HepG2 (cell line): Measurements from ENCODE around the gene TIFAB. TPM values are rescaled to one million over a fixed set of nuclear protein-coding genes. Genes with fewer than 3 reads are reported as not detected.

Experiments used
- ATF1 ChIP-seq: IDR thresholded peaks from 2 replicates; pipeline ENCODE4 v1.6.1; 2016; ENCODE audit warnings: mild to moderate bottlenecking, control low read depth
- CBX1 ChIP-seq: IDR thresholded peaks from one replicate; pipeline ENCODE4 v1.6.1; 2016; ENCODE audit warnings: antibody characterized with exemption, low read depth
- ELK4 ChIP-seq: sonication (generic); formaldehyde crosslinking; IDR thresholded peaks from 2 replicates; pipeline ENCODE4 v1.9.0; 2021; ENCODE audit warnings: missing genetic modification reagents, borderline replicate concordance
- IKZF1 ChIP-seq: fragments of 450-650 bp; IDR thresholded peaks from 2 replicates; pipeline ENCODE4 v1.7.1; 2016
- KDM4B ChIP-seq: sonication (generic); formaldehyde crosslinking; IDR thresholded peaks from 2 replicates; pipeline ENCODE4 v1.4.0; 2020; ENCODE audit warnings: missing genetic modification reagents
- KMT2B ChIP-seq: IDR thresholded peaks from 2 replicates; pipeline ENCODE4 v1.6.1; 2016; ENCODE audit warnings: missing genetic modification reagents, missing compliant biosample characterization
- MAFG ChIP-seq: sonication (generic); formaldehyde crosslinking; IDR thresholded peaks from 2 replicates; pipeline ENCODE4 v1.5.1; 2020; ENCODE audit warnings: mild to moderate bottlenecking, missing genetic modification reagents
- POLR2A ChIP-seq, 2 experiments: IDR thresholded peaks; 2 replicates each; pipeline ENCODE4 v1.6.1; 2011; ENCODE audit warnings: low read depth in 2 of 2, low read length in 2 of 2, mild to moderate bottlenecking in 1 of 2, moderate library complexity in 1 of 2; ENCODE audit not compliant: insufficient read depth in 1 of 2
- SAFB2 ChIP-seq: sonication (generic); formaldehyde crosslinking; IDR thresholded peaks from 2 replicates; pipeline ENCODE4 v1.5.1; 2020; ENCODE audit warnings: missing genetic modification reagents, low read depth, mild to moderate bottlenecking, borderline replicate concordance
- TEF ChIP-seq: sonication (generic); formaldehyde crosslinking; IDR thresholded peaks from 2 replicates; pipeline ENCODE4 v1.5.0; 2020; ENCODE audit warnings: missing genetic modification reagents
- U2AF2 ChIP-seq: fragments of 200-400 bp; formaldehyde crosslinking; IDR thresholded peaks from 2 replicates; pipeline ENCODE4 v1.6.1; 2017; ENCODE audit warnings: low read depth, mild to moderate bottlenecking, low read length
- ZIK1 ChIP-seq: sonication (generic); formaldehyde crosslinking; IDR thresholded peaks from 2 replicates; pipeline ENCODE4 v1.5.0; 2020; ENCODE audit warnings: mild to moderate bottlenecking, low read depth, missing genetic modification reagents, borderline replicate concordance
- ZNF17 ChIP-seq: sonication (generic); formaldehyde crosslinking; IDR thresholded peaks from 2 replicates; pipeline ENCODE4 v1.5.0; 2020; ENCODE audit warnings: mild to moderate bottlenecking, missing genetic modification reagents
- ZNF484 ChIP-seq: sonication (generic); formaldehyde crosslinking; IDR thresholded peaks from 2 replicates; pipeline ENCODE4 v1.5.1; 2020; ENCODE audit warnings: mild to moderate bottlenecking, low read depth, missing genetic modification reagents, borderline replicate concordance
- ZNF496 ChIP-seq: sonication (generic); formaldehyde crosslinking; IDR thresholded peaks from 2 replicates; pipeline ENCODE4 v1.8.1; 2023; ENCODE audit warnings: mild to moderate bottlenecking, moderate library complexity, missing genetic modification reagents; ENCODE audit not compliant: insufficient replicate concordance
- ZNF652 ChIP-seq: IDR thresholded peaks from 2 replicates; pipeline ENCODE4 v1.6.1; 2016; ENCODE audit warnings: low read depth, borderline replicate concordance
- ZNF678 ChIP-seq: sonication (generic); formaldehyde crosslinking; IDR thresholded peaks from 2 replicates; pipeline ENCODE4 v1.4.0; 2020; ENCODE audit warnings: mild to moderate bottlenecking, missing genetic modification reagents
- ZNF773 ChIP-seq: sonication (generic); formaldehyde crosslinking; IDR thresholded peaks from 2 replicates; pipeline ENCODE4 v1.4.0; 2020; ENCODE audit warnings: missing genetic modification reagents, borderline replicate concordance
- polyA plus RNA-seq, 8 experiments: library from polyadenylated mRNA; depleted of rRNA in 3 of 8; stranded (reverse) in 7 of 8; unstranded in 1 of 8; fragments of >200 nt; fragmentation: Illumina TruSeq in 4 of 8; extraction: Trizol in 4 of 8; gene quantifications; 2 replicates each; pipeline versions ENCODE4 v1.2.1 to v1.2.3, GENCODE V29; 2011 to 2016; ENCODE audit warnings: low read depth in 4 of 8, missing spikeins in 1 of 8, mixed read lengths in 1 of 8; ENCODE audit not compliant: insufficient read depth in 1 of 8
- total RNA-seq, 5 experiments: library from RNA; depleted of rRNA; stranded (reverse); fragments of >200 nt; fragmentation: Illumina TruSeq; extraction: Trizol; gene quantifications; 2 replicates each; pipeline ENCODE4 v1.2.3, GENCODE V29; 2016; ENCODE audit warnings: low read depth in 1 of 5
- TF ChIP-seq, protein P1 (sequence below): sonication (generic); formaldehyde crosslinking; IDR thresholded peaks from 2 replicates; pipeline ENCODE4 v1.5.1; 2020; ENCODE audit warnings: missing genetic modification reagents, mild to moderate bottlenecking, borderline replicate concordance
- TF ChIP-seq, protein P2 (sequence below), 2 experiments: sonication (generic) in 1 of 2; formaldehyde crosslinking in 1 of 2; IDR thresholded peaks; 2 replicates each; pipeline versions ENCODE4 v1.5.1 to v1.6.1; 2011 to 2020; ENCODE audit warnings: borderline replicate concordance in 1 of 2, low read depth in 1 of 2, low read length in 1 of 2, mild to moderate bottlenecking in 1 of 2, missing genetic modification reagents in 1 of 2, moderate library complexity in 1 of 2

Gene TIFAB
- total and polyA plus RNA-seq, 2 of the 13 experiments (the other 11 are each of a cell fraction or from before 2014, with no cell fraction given), result not detected

DNA sequence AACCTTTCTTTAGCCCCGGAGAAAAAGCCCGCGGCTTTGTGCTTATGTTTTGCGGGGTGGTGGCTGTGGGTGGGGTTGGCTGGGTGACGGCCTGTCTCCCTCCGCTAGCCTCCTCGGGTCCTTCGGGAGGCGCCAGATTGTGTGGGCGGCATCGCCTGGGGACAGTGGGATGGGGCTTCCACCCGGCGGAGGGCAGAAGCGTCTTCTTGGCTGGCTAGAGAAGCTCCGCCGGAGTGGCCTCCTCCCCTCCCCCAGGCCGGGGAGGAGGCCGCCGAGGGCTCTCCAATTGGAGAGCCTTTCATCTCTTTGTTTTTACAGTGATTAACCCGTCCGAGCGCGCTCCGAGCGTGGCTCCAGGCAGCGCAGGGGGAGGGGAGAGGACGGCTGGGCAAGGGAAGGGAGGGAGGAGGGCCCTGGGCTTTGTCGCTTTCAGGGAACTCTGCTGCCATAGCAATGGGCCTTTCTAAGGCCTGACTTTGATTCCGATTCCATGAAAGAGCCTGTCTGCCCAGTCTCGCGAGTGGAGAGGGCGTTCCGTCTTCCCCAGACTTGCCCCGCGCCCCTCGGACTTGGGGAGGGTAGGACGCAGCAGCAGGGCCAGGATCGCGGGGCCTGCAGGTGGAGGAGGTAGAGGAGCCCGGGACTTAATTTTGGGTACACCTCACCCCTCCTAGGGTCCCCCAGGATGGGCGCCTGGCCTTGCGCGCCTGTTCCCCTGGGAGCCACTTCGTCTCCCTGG is 36.7 kb upstream of the TIFAB start (continued):
- TF ChIP-seq, protein P1, sequence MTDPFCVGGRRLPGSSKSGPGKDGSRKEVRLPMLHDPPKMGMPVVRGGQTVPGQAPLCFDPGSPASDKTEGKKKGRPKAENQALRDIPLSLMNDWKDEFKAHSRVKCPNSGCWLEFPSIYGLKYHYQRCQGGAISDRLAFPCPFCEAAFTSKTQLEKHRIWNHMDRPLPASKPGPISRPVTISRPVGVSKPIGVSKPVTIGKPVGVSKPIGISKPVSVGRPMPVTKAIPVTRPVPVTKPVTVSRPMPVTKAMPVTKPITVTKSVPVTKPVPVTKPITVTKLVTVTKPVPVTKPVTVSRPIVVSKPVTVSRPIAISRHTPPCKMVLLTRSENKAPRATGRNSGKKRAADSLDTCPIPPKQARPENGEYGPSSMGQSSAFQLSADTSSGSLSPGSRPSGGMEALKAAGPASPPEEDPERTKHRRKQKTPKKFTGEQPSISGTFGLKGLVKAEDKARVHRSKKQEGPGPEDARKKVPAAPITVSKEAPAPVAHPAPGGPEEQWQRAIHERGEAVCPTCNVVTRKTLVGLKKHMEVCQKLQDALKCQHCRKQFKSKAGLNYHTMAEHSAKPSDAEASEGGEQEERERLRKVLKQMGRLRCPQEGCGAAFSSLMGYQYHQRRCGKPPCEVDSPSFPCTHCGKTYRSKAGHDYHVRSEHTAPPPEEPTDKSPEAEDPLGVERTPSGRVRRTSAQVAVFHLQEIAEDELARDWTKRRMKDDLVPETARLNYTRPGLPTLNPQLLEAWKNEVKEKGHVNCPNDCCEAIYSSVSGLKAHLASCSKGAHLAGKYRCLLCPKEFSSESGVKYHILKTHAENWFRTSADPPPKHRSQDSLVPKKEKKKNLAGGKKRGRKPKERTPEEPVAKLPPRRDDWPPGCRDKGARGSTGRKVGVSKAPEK (CRISPR knock-in tag), result no peak
- TF ChIP-seq KDM4B (CRISPR knock-in tag) (no peak), IKZF1 (no peak), ELK4 (no peak), ZNF678 (CRISPR knock-in tag) (no peak), ZNF652 (CRISPR knock-in tag) (peak; percentile 94), ATF1 (CRISPR knock-in tag) (no peak), U2AF2 (no peak), POLR2A (IDR thresholded peaks at IDR 0.05; ENCODE audit: insufficient read depth in 1 of 2, low read depth in 2 of 2, low read length in 2 of 2) (no peak; a peak in 1 of 4 replicates), ZIK1 (CRISPR knock-in tag) (no peak), SAFB2 (CRISPR knock-in tag) (no peak), TEF (CRISPR knock-in tag) (no peak), ZNF496 (CRISPR knock-in tag) (no peak), MAFG (CRISPR knock-in tag) (no peak), ZNF773 (no peak), ZNF17 (no peak), ZNF484 (CRISPR knock-in tag) (no peak), KMT2B (CRISPR knock-in tag) (no peak), CBX1 (no peak)
- TF ChIP-seq, protein P2, sequence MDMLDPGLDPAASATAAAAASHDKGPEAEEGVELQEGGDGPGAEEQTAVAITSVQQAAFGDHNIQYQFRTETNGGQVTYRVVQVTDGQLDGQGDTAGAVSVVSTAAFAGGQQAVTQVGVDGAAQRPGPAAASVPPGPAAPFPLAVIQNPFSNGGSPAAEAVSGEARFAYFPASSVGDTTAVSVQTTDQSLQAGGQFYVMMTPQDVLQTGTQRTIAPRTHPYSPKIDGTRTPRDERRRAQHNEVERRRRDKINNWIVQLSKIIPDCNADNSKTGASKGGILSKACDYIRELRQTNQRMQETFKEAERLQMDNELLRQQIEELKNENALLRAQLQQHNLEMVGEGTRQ (IDR thresholded peaks at IDR 0.05; ENCODE audit: low read depth, low read length), result no peak
- TF ChIP-seq, protein P2 (CRISPR knock-in tag; IDR thresholded peaks at IDR 0.05; ENCODE audit: borderline replicate concordance), result no peak
